Stimulated activated CD4-positive, alpha-beta T cell treated with anti-CD3 and anti-CD28 coated beads, TNF-alpha, amount 100 ng/mL, for 4 hours (primary cell): ENCODE data around the gene ZMYM4.

ENCODE experiments used
- DNase-seq, 3 experiments: peaks; one replicate each; pipeline ENCODE4 v3.0.0-alpha.2; 2020; ENCODE audit warnings: low read depth in 3 of 3

Gene ZMYM4

GRCh38 chr1:35401049-35401448 is 132.5 kb downstream of the ZMYM4 start:
- no peak for DNase-seq

- DNase-seq, result no peak
These were observed 137.6 kb downstream of the ZMYM4 start for GRCh38 chr1:35406103-35406502.

GRCh38 chr1:35407743-35408142 is 139.2 kb downstream of the ZMYM4 start:
- DNase-seq, result no peak

- no peak for DNase-seq
These were observed 140.4 kb downstream of the ZMYM4 start for GRCh38 chr1:35408925-35409324.

- no peak for DNase-seq
These were observed 157.6 kb downstream of the ZMYM4 start for GRCh38 chr1:35426097-35426586.

- no peak for DNase-seq
These were observed 159.9 kb downstream of the ZMYM4 start for GRCh38 chr1:35428360-35428759.

- no peak for DNase-seq
These were observed 162.3 kb downstream of the ZMYM4 start for GRCh38 chr1:35430762-35431161.

GRCh38 chr1:35431173-35431599 is 162.7 kb downstream of the ZMYM4 start:
- no peak for DNase-seq

GRCh38 chr1:35432231-35432630 is 163.7 kb downstream of the ZMYM4 start:
- DNase-seq, result no peak

- no peak for DNase-seq
These were observed 165.2 kb downstream of the ZMYM4 start for GRCh38 chr1:35433714-35434113.

GRCh38 chr1:35434703-35435102 is 166.2 kb downstream of the ZMYM4 start:
- DNase-seq, result no peak

- no peak for DNase-seq
These were observed 167.6 kb downstream of the ZMYM4 start for GRCh38 chr1:35436078-35436477.

GRCh38 chr1:35437200-35437599 is 168.7 kb downstream of the ZMYM4 start:
- DNase-seq, result no peak

GRCh38 chr1:35439626-35440025 is 171.1 kb downstream of the ZMYM4 start:
- no peak for DNase-seq

GRCh38 chr1:35441926-35442579 is 173.5 kb downstream of the ZMYM4 start:
- no peak for DNase-seq

GRCh38 chr1:35442734-35443133 is 174.2 kb downstream of the ZMYM4 start:
- DNase-seq, result peak in 1 of 3 experiments; percentile 3

- no peak for DNase-seq
These were observed 175.4 kb downstream of the ZMYM4 start for GRCh38 chr1:35443768-35444518.

GRCh38 chr1:35444519-35444774 is 175.9 kb downstream of the ZMYM4 start:
- no peak for DNase-seq

GRCh38 chr1:35447278-35447677 is 178.8 kb downstream of the ZMYM4 start:
- DNase-seq, result no peak

GRCh38 chr1:35448344-35448801 is 179.9 kb downstream of the ZMYM4 start:
- DNase-seq, result no peak

GRCh38 chr1:35449334-35450008 is 181.0 kb downstream of the ZMYM4 start:
- no peak for DNase-seq

GRCh38 chr1:35451125-35451528 is 182.6 kb downstream of the ZMYM4 start:
- DNase-seq, result peak; percentile 58 to 67 (median 60)
